Measurements from ENCODE around the gene AVPR2. TPM values are rescaled to one million over a fixed set of nuclear protein-coding genes. Genes with fewer than 3 reads are reported as not detected.

The AVPR2 gene
- total RNA-seq, 1 experiment from 2014 or later, result not detected

DNA sequence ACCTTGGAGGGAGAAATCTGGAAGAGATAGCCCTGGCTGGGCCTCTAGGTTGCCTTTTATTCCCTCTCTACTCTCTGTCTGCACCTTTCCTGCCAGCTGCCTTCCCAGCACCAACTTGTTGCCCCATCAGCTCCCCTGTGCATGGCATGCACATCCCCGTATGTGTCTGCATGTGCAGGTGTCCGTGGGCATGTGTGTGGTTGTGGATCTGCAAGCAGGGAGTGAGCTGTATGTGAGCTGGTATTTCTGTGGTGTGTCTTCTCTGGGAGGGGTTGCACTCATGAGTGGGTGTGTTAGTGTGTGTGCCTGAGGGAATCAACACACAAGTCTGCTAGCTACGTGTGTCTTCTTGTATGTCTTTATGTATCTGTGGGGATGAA lies 28.4 kb upstream of the AVPR2 start:
- no peak overlapping the region for H2AFZ ChIP-seq (ENCODE audit: low read depth, low read length, poor library complexity, severe bottlenecking)
- no peak for ATAC-seq
- no peaks in the 10 kb centered on the region for H4K20me1 ChIP-seq (ENCODE audit: insufficient read depth)
- intact Hi-C loops (cut with micrococcal nuclease), result no loop called here
- no peaks in the 10 kb centered on the region for H3K36me3 ChIP-seq (ENCODE audit: control insufficient read depth in 1 of 2, insufficient read depth in 2 of 2, low read length in 2 of 2)
- no peak overlapping the region for H3K27ac ChIP-seq (ENCODE audit: low read depth, low read length)
- no peak overlapping the region for H3K9ac ChIP-seq (ENCODE audit: low read length)
- no peaks in the 10 kb centered on the region for H3K9me2 ChIP-seq (ENCODE audit: insufficient read depth)
- POLR2A ChIA-PET, result no interaction called here
- no peaks in the 10 kb centered on the region for H3K27me3 ChIP-seq (ENCODE audit: insufficient read depth, low read length)
- BruUV-seq (replicated peaks), result no TSS peak
- peaks cover 0 to 2% of the 10 kb centered on the region in 2 experiments; a peak in 1 of 4 replicates for H3K4me1 ChIP-seq (ENCODE audit: control insufficient read depth in 1 of 2, insufficient read depth in 2 of 2, low read length in 2 of 2)
- DNase-seq (ENCODE audit: low read depth, low spot score), result no peak
- RAD21 ChIA-PET (ENCODE audit: low non-redundant PET in 1 of 2, low total read pairs in 2 of 2, uncharacterized antibody in 2 of 2, unreplicated experiment in 2 of 2), result no interaction called here
- CTCF ChIA-PET, result no interaction called here
- H3K4me3 ChIP-seq (replicated peaks in 1 of 2; ENCODE audit: low read depth in 1 of 2, low read length in 2 of 2), result no peak overlapping the region
- H3K4me2 ChIP-seq (ENCODE audit: low read length), result no peak overlapping the region
- H3K79me2 ChIP-seq (ENCODE audit: insufficient read depth, low read length), result no peaks in the 10 kb centered on the region
- TF ChIP-seq ZFX (IDR thresholded peaks at IDR 0.05) (no peak), EZH2phosphoT487 (IDR thresholded peaks at IDR 0.05; ENCODE audit: borderline replicate concordance) (no peak), CEBPB (IDR thresholded peaks at IDR 0.05; ENCODE audit: low read depth) (no peak), FOSL1 (IDR thresholded peaks at IDR 0.05; ENCODE audit: low read depth) (no peak), SRF (IDR thresholded peaks at IDR 0.05; ENCODE audit: low read depth) (no peak), SP1 (IDR thresholded peaks at IDR 0.05; ENCODE audit: low read depth) (no peak), EZH2 (IDR thresholded peaks at IDR 0.05) (no peak), SIN3A (IDR thresholded peaks at IDR 0.05; ENCODE audit: low read depth) (no peak), TCF7L2 (IDR thresholded peaks at IDR 0.05; ENCODE audit: borderline replicate concordance, extremely low read depth, insufficient read depth, insufficient read length) (no peak)
- TF ChIP-seq, protein P1, sequence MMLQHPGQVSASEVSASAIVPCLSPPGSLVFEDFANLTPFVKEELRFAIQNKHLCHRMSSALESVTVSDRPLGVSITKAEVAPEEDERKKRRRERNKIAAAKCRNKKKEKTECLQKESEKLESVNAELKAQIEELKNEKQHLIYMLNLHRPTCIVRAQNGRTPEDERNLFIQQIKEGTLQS (IDR thresholded peaks at IDR 0.05), result no peak
- TF ChIP-seq, protein P2, sequence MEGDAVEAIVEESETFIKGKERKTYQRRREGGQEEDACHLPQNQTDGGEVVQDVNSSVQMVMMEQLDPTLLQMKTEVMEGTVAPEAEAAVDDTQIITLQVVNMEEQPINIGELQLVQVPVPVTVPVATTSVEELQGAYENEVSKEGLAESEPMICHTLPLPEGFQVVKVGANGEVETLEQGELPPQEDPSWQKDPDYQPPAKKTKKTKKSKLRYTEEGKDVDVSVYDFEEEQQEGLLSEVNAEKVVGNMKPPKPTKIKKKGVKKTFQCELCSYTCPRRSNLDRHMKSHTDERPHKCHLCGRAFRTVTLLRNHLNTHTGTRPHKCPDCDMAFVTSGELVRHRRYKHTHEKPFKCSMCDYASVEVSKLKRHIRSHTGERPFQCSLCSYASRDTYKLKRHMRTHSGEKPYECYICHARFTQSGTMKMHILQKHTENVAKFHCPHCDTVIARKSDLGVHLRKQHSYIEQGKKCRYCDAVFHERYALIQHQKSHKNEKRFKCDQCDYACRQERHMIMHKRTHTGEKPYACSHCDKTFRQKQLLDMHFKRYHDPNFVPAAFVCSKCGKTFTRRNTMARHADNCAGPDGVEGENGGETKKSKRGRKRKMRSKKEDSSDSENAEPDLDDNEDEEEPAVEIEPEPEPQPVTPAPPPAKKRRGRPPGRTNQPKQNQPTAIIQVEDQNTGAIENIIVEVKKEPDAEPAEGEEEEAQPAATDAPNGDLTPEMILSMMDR (IDR thresholded peaks at IDR 0.05 in 2 of 3, conservative IDR thresholded peaks at IDR 0.05 in 1 of 3; ENCODE audit: borderline replicate concordance in 1 of 3, insufficient read depth in 1 of 3, low read depth in 2 of 3, low read length in 2 of 3), result no peak
- H3K9me3 ChIP-seq (ENCODE audit: control insufficient read depth in 1 of 2, insufficient read depth in 1 of 2, low read depth in 1 of 2, low read length in 2 of 2), result no peaks in the 10 kb centered on the region

Measured in HCT116 (cell line).